Measurements from ENCODE around the gene HPCA. TPM values are rescaled to one million over a fixed set of nuclear protein-coding genes. Genes with fewer than 3 reads are reported as not detected.

The HPCA gene
- polyA plus RNA-seq, 2 donors, result 0.15 TPM; not detected in 1

- Histone ChIP-seq H3K36me3 (ENCODE audit: control insufficient read depth in 2 of 2, insufficient read depth in 2 of 2, low read length in 1 of 2) (no peaks in the 10 kb centered on the region), H3K4me1 (ENCODE audit: control insufficient read depth in 2 of 2, insufficient read depth in 2 of 2, low read length in 1 of 2) (no peaks in the 10 kb centered on the region), H3K27ac (ENCODE audit: low read depth in 2 of 2, low read length in 1 of 2) (no peak overlapping the region), H3K27me3 (ENCODE audit: control insufficient read depth in 1 of 2, insufficient read depth in 2 of 2, low read length in 2 of 2) (no peaks in the 10 kb centered on the region), H3K9me3 (ENCODE audit: control insufficient read depth in 2 of 2, insufficient read depth in 1 of 2, low read depth in 1 of 2, low read length in 1 of 2) (no peaks in the 10 kb centered on the region), H3K4me3 (ENCODE audit: low read depth in 1 of 2, low read length in 2 of 2) (no peak overlapping the region)
- 91 to 95% methylated on average over 5 of the region's 5 CpGs for WGBS, 2 donors
Measured at GRCh38 chr1:32910319-32910718, 24.0 kb downstream of the HPCA start.

GRCh38 chr1:32915766-32916706, 29.7 kb downstream of the HPCA start:
- Histone ChIP-seq H3K27me3 (ENCODE audit: control insufficient read depth in 1 of 2, insufficient read depth in 2 of 2, low read length in 2 of 2) (no peaks in the 10 kb centered on the region), H3K36me3 (ENCODE audit: control insufficient read depth in 2 of 2, insufficient read depth in 2 of 2, low read length in 1 of 2) (no peaks in the 10 kb centered on the region), H3K4me1 (ENCODE audit: control insufficient read depth in 2 of 2, insufficient read depth in 2 of 2, low read length in 1 of 2) (no peaks in the 10 kb centered on the region), H3K4me3 (ENCODE audit: low read depth in 1 of 2, low read length in 2 of 2) (no peak overlapping the region), H3K9me3 (ENCODE audit: control insufficient read depth in 2 of 2, insufficient read depth in 1 of 2, low read depth in 1 of 2, low read length in 1 of 2) (no peaks in the 10 kb centered on the region), H3K27ac (ENCODE audit: low read depth in 2 of 2, low read length in 1 of 2) (no peak overlapping the region)
- 90 to 91% methylated on average over 12 of the region's 12 CpGs for WGBS, 2 donors

- 65 to 74% methylated on average over 7 of the region's 7 CpGs for WGBS, 2 donors
- H3K4me1 ChIP-seq (ENCODE audit: control insufficient read depth in 2 of 2, insufficient read depth in 2 of 2, low read length in 1 of 2), result no peaks in the 10 kb centered on the region
Measured at GRCh38 chr1:32917521-32917920, 31.2 kb downstream of the HPCA start.

GRCh38 chr1:32918179-32918578, 31.9 kb downstream of the HPCA start:
- no peaks in the 10 kb centered on the region for H3K27me3 ChIP-seq (ENCODE audit: control insufficient read depth in 1 of 2, insufficient read depth in 2 of 2, low read length in 2 of 2)
- no peaks in the 10 kb centered on the region for H3K36me3 ChIP-seq (ENCODE audit: control insufficient read depth in 2 of 2, insufficient read depth in 2 of 2, low read length in 1 of 2)
- H3K4me3 ChIP-seq (ENCODE audit: low read depth in 1 of 2, low read length in 2 of 2), result no peak overlapping the region
- H3K9me3 ChIP-seq (ENCODE audit: control insufficient read depth in 2 of 2, insufficient read depth in 1 of 2, low read depth in 1 of 2, low read length in 1 of 2), result no peaks in the 10 kb centered on the region
- no peaks in the 10 kb centered on the region for H3K4me1 ChIP-seq (ENCODE audit: control insufficient read depth in 2 of 2, insufficient read depth in 2 of 2, low read length in 1 of 2)
- no peak overlapping the region for H3K27ac ChIP-seq (ENCODE audit: low read depth in 2 of 2, low read length in 1 of 2)
- 31 to 70% methylated on average over 1 of the region's 1 CpG for WGBS, 2 donors

More at GRCh38 chr1:32917521-32917920, 31.2 kb downstream of the HPCA start:
- Histone ChIP-seq H3K4me3 (ENCODE audit: low read depth in 1 of 2, low read length in 2 of 2) (no peak overlapping the region), H3K27me3 (ENCODE audit: control insufficient read depth in 1 of 2, insufficient read depth in 2 of 2, low read length in 2 of 2) (no peaks in the 10 kb centered on the region), H3K36me3 (ENCODE audit: control insufficient read depth in 2 of 2, insufficient read depth in 2 of 2, low read length in 1 of 2) (no peaks in the 10 kb centered on the region), H3K27ac (ENCODE audit: low read depth in 2 of 2, low read length in 1 of 2) (no peak overlapping the region), H3K9me3 (ENCODE audit: control insufficient read depth in 2 of 2, insufficient read depth in 1 of 2, low read depth in 1 of 2, low read length in 1 of 2) (no peaks in the 10 kb centered on the region)

GRCh38 chr1:32919811-32920733, 33.8 kb downstream of the HPCA start:
- 82 to 86% methylated on average over 11 of the region's 11 CpGs for WGBS, 2 donors
- Histone ChIP-seq H3K27ac (ENCODE audit: low read depth in 2 of 2, low read length in 1 of 2) (no peak overlapping the region), H3K27me3 (ENCODE audit: control insufficient read depth in 1 of 2, insufficient read depth in 2 of 2, low read length in 2 of 2) (no peaks in the 10 kb centered on the region), H3K4me3 (ENCODE audit: low read depth in 1 of 2, low read length in 2 of 2) (no peak overlapping the region), H3K4me1 (ENCODE audit: control insufficient read depth in 2 of 2, insufficient read depth in 2 of 2, low read length in 1 of 2) (peaks cover 4% of the 10 kb centered on the region in 2 donors), H3K9me3 (ENCODE audit: control insufficient read depth in 2 of 2, insufficient read depth in 1 of 2, low read depth in 1 of 2, low read length in 1 of 2) (no peaks in the 10 kb centered on the region), H3K36me3 (ENCODE audit: control insufficient read depth in 2 of 2, insufficient read depth in 2 of 2, low read length in 1 of 2) (no peaks in the 10 kb centered on the region)

GRCh38 chr1:32920833-32921232, 34.5 kb downstream of the HPCA start:
- WGBS, 2 donors, result 71 to 77% methylated on average over 7 of the region's 7 CpGs
- no peaks in the 10 kb centered on the region for H3K36me3 ChIP-seq (ENCODE audit: control insufficient read depth in 2 of 2, insufficient read depth in 2 of 2, low read length in 1 of 2)
- H3K27me3 ChIP-seq (ENCODE audit: control insufficient read depth in 1 of 2, insufficient read depth in 2 of 2, low read length in 2 of 2), result no peaks in the 10 kb centered on the region
- no peak overlapping the region for H3K27ac ChIP-seq (ENCODE audit: low read depth in 2 of 2, low read length in 1 of 2)
- H3K4me1 ChIP-seq (ENCODE audit: control insufficient read depth in 2 of 2, insufficient read depth in 2 of 2, low read length in 1 of 2), result peaks cover 4% of the 10 kb centered on the region in 2 donors
- H3K9me3 ChIP-seq (ENCODE audit: control insufficient read depth in 2 of 2, insufficient read depth in 1 of 2, low read depth in 1 of 2, low read length in 1 of 2), result no peaks in the 10 kb centered on the region
- no peak overlapping the region for H3K4me3 ChIP-seq (ENCODE audit: low read depth in 1 of 2, low read length in 2 of 2)

- H3K27ac ChIP-seq (ENCODE audit: low read depth in 2 of 2, low read length in 1 of 2), result no peak overlapping the region
- H3K9me3 ChIP-seq (ENCODE audit: control insufficient read depth in 2 of 2, insufficient read depth in 1 of 2, low read depth in 1 of 2, low read length in 1 of 2), result no peaks in the 10 kb centered on the region
- no peaks in the 10 kb centered on the region for H3K27me3 ChIP-seq (ENCODE audit: control insufficient read depth in 1 of 2, insufficient read depth in 2 of 2, low read length in 2 of 2)
- H3K36me3 ChIP-seq (ENCODE audit: control insufficient read depth in 2 of 2, insufficient read depth in 2 of 2, low read length in 1 of 2), result no peaks in the 10 kb centered on the region
- H3K4me1 ChIP-seq (ENCODE audit: control insufficient read depth in 2 of 2, insufficient read depth in 2 of 2, low read length in 1 of 2), result peaks cover 4% of the 10 kb centered on the region in 2 donors
- no peak overlapping the region for H3K4me3 ChIP-seq (ENCODE audit: low read depth in 1 of 2, low read length in 2 of 2)
- WGBS, 2 donors, result 9 to 13% methylated on average over 22 to 31 of the region's 31 CpGs
Measured at GRCh38 chr1:32924881-32925344, 38.6 kb downstream of the HPCA start.

- Histone ChIP-seq H3K27ac (ENCODE audit: low read depth in 2 of 2, low read length in 1 of 2) (no peak overlapping the region), H3K4me3 (ENCODE audit: low read depth in 1 of 2, low read length in 2 of 2) (no peak overlapping the region), H3K4me1 (ENCODE audit: control insufficient read depth in 2 of 2, insufficient read depth in 2 of 2, low read length in 1 of 2) (peaks cover 4% of the 10 kb centered on the region in 2 donors), H3K9me3 (ENCODE audit: control insufficient read depth in 2 of 2, insufficient read depth in 1 of 2, low read depth in 1 of 2, low read length in 1 of 2) (no peaks in the 10 kb centered on the region), H3K27me3 (ENCODE audit: control insufficient read depth in 1 of 2, insufficient read depth in 2 of 2, low read length in 2 of 2) (no peaks in the 10 kb centered on the region), H3K36me3 (ENCODE audit: control insufficient read depth in 2 of 2, insufficient read depth in 2 of 2, low read length in 1 of 2) (no peaks in the 10 kb centered on the region)
- WGBS, 2 donors, result 26 to 27% methylated on average over 24 of the region's 24 CpGs
Measured at GRCh38 chr1:32925403-32926162, 39.3 kb downstream of the HPCA start.

- H3K27me3 ChIP-seq (ENCODE audit: control insufficient read depth in 1 of 2, insufficient read depth in 2 of 2, low read length in 2 of 2), result no peaks in the 10 kb centered on the region
- WGBS, 2 donors, result 84 to 89% methylated on average over 6 of the region's 6 CpGs
Measured at GRCh38 chr1:32926562-32926961, 40.3 kb downstream of the HPCA start.

More at GRCh38 chr1:32926562-32926961, 40.3 kb downstream of the HPCA start:
- Histone ChIP-seq H3K36me3 (ENCODE audit: control insufficient read depth in 2 of 2, insufficient read depth in 2 of 2, low read length in 1 of 2) (no peaks in the 10 kb centered on the region), H3K9me3 (ENCODE audit: control insufficient read depth in 2 of 2, insufficient read depth in 1 of 2, low read depth in 1 of 2, low read length in 1 of 2) (no peaks in the 10 kb centered on the region), H3K4me3 (ENCODE audit: low read depth in 1 of 2, low read length in 2 of 2) (no peak overlapping the region), H3K4me1 (ENCODE audit: control insufficient read depth in 2 of 2, insufficient read depth in 2 of 2, low read length in 1 of 2) (peaks cover 4% of the 10 kb centered on the region in 2 donors), H3K27ac (ENCODE audit: low read depth in 2 of 2, low read length in 1 of 2) (no peak overlapping the region)
